Thoracic aorta (tissue), 2 donors: Measurements from ENCODE around the gene PECR. TPM values are rescaled to one million over a fixed set of nuclear protein-coding genes. Genes with fewer than 3 reads are reported as not detected.
"Not testable (repeated sequence)": the region's sequence is repeated elsewhere in the genome, so short reads cannot be mapped to it uniquely, and the experiment has no call there.

Source experiments
- ATAC-seq: fragments of 150-250 bp; one replicate; pipeline ENCODE4 v1.8.0; 2017; ENCODE audit warnings: low read depth; ENCODE audit not compliant: insufficient number of reproducible peaks, low FRiP score
- DNase-seq: peaks from one replicate; pipeline ENCODE4 v3.0.0-alpha.2; 2020; ENCODE audit warnings: low spot score
- H3K27ac ChIP-seq, 2 donors: fragments of 200-600 bp; sonication (generic); 1 replicate in 1 of 2; 2 replicates in 1 of 2; pipeline ENCODE4 v1.5.1; 2016; ENCODE audit warnings: mild to moderate bottlenecking in 2 of 2, moderate library complexity in 2 of 2
- H3K27me3 ChIP-seq: fragments of 200-600 bp; sonication (generic); replicated peaks from 2 replicates; pipeline ENCODE4 v1.6.0; 2016; ENCODE audit warnings: mild to moderate bottlenecking; ENCODE audit not compliant: insufficient read depth
- H3K36me3 ChIP-seq: fragments of 200-600 bp; sonication (generic); one replicate; pipeline ENCODE4 v1.5.1; 2016
- H3K4me1 ChIP-seq, 2 donors: fragments of 200-600 bp; sonication (generic); 1 replicate in 1 of 2; 2 replicates in 1 of 2; pipeline versions ENCODE4 v1.5.1 to v1.6.0; 2016; ENCODE audit warnings: low read depth in 2 of 2, mild to moderate bottlenecking in 1 of 2; ENCODE audit not compliant: control insufficient read depth in 1 of 2
- H3K4me3 ChIP-seq: fragments of 200-600 bp; sonication (generic); 2 replicates; pipeline ENCODE4 v1.5.1; 2016; ENCODE audit warnings: mild to moderate bottlenecking
- H3K9me3 ChIP-seq: fragments of 200-600 bp; sonication (generic); 2 replicates; pipeline ENCODE4 v1.5.1; 2016
- total RNA-seq, 2 donors: library from RNA; depleted of rRNA; stranded (reverse); fragments of >200 nt; gene quantifications; one replicate each; pipeline versions ENCODE4 v1.1.0 to v1.2.3, GENCODE V29; 2016
- TF ChIP-seq, protein P1 (sequence below): fragments of 200-600 bp; sonication (generic); IDR thresholded peaks from one replicate; pipeline ENCODE4 v1.5.1; 2019; ENCODE audit warnings: antibody characterized with exemption

The PECR gene
- total RNA-seq, 2 donors from 2014 or later = 2.8 to 7.3 TPM

DNA sequence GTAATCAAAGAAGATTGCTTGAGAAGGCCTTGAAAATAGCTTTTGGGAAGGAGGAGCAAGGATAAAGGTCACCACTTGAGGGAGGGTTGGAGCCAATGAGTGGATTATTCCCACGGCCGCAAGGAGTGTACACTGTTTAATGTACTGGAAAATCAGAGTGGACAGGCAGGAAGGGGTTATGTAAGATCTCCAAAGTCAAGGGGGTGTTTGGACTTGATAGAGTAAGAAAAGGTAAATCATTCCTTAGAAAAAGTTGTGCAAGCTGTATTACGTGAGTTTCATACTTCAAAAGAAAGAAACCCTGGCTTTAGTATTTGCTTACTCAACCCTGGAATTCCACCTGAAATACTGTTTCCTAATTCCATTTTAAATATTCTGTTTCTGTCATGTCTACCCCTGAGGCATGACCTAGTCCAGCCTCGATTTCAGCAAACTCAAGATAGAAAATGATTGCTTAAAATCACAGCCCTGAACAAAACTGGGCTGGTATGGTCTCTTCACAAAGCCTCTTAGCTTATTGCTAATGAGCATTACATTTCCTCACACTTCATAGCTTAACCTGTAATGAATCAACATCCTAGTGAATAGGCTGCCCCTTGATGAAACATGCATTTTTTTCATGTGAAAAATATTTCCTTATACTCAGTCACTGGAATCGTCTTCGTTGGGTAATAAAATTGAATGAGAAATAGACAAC is 69.3 kb downstream of the PECR start:
- Histone ChIP-seq H3K27ac (no peak overlapping the region), H3K4me3 (peak overlapping the region; percentile 93)
- ATAC-seq = no peak

DNA sequence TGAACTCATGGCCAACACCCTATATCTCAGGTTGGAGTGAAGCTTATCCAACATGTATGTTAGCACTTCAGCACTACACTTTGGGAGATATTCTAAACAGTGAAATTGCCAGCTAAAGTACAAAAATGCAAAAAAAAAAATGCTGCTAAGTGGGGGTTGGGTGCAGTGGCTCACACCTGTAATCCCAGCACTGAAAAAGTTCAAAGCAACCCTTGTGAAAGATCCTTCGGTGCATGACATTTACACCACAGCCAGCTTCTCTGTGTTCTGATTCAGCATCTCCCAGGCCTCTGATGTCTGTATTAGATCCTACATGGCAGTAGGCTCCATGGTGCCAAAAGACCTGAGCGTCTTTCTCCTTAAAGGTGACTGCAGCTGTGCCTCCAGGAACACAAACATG is 72.4 kb downstream of the PECR start:
- not testable (repeated sequence) for H3K4me3 ChIP-seq, H3K36me3 ChIP-seq, ATAC-seq, H3K27ac ChIP-seq, H3K27me3 ChIP-seq, H3K9me3 ChIP-seq, DNase-seq
- H3K4me1 ChIP-seq = peaks cover 8 to 15% of the 10 kb centered on the region in 2 donors

More for the DNA sequence above, 69.3 kb downstream of the PECR start:
- no peaks in the 10 kb centered on the region for H3K9me3 ChIP-seq
- TF ChIP-seq, protein P1, sequence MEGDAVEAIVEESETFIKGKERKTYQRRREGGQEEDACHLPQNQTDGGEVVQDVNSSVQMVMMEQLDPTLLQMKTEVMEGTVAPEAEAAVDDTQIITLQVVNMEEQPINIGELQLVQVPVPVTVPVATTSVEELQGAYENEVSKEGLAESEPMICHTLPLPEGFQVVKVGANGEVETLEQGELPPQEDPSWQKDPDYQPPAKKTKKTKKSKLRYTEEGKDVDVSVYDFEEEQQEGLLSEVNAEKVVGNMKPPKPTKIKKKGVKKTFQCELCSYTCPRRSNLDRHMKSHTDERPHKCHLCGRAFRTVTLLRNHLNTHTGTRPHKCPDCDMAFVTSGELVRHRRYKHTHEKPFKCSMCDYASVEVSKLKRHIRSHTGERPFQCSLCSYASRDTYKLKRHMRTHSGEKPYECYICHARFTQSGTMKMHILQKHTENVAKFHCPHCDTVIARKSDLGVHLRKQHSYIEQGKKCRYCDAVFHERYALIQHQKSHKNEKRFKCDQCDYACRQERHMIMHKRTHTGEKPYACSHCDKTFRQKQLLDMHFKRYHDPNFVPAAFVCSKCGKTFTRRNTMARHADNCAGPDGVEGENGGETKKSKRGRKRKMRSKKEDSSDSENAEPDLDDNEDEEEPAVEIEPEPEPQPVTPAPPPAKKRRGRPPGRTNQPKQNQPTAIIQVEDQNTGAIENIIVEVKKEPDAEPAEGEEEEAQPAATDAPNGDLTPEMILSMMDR = no peak
- DNase-seq = no peak
- H3K27me3 ChIP-seq = no peaks in the 10 kb centered on the region
- peaks cover 8 to 15% of the 10 kb centered on the region in 2 donors for H3K4me1 ChIP-seq
- no peaks in the 10 kb centered on the region for H3K36me3 ChIP-seq

GRCh38 chr2:216008387-216008786 is 73.2 kb downstream of the PECR start:
- TF ChIP-seq, protein P1 = no peak
- H3K27me3 ChIP-seq = no peaks in the 10 kb centered on the region
- DNase-seq (no peak), ATAC-seq (no peak)
- H3K4me3 ChIP-seq = no peak overlapping the region
- no peaks in the 10 kb centered on the region for H3K9me3 ChIP-seq
- H3K36me3 ChIP-seq = no peaks in the 10 kb centered on the region
- peaks cover 3 to 9% of the 10 kb centered on the region in 2 donors for H3K4me1 ChIP-seq
- H3K27ac ChIP-seq = no peak overlapping the region

- H3K4me3 ChIP-seq = no peak overlapping the region
- no peaks in the 10 kb centered on the region for H3K4me1 ChIP-seq
- DNase-seq (no peak), ATAC-seq (no peak)
- TF ChIP-seq, protein P1 = no peak
- no peak overlapping the region for H3K27ac ChIP-seq
- no peaks in the 10 kb centered on the region for H3K36me3 ChIP-seq
- no peaks in the 10 kb centered on the region for H3K27me3 ChIP-seq
- no peaks in the 10 kb centered on the region for H3K9me3 ChIP-seq
Observed at GRCh38 chr2:216006164-216006663, 75.4 kb downstream of the PECR start.

- ATAC-seq (no peak), DNase-seq (no peak)
- H3K36me3 ChIP-seq = no peaks in the 10 kb centered on the region
- no peak overlapping the region for H3K4me3 ChIP-seq
- H3K27ac ChIP-seq = no peak overlapping the region
- no peaks in the 10 kb centered on the region for H3K4me1 ChIP-seq
- H3K9me3 ChIP-seq = no peaks in the 10 kb centered on the region
- H3K27me3 ChIP-seq = no peaks in the 10 kb centered on the region
- TF ChIP-seq, protein P1 = no peak
Observed at GRCh38 chr2:216004697-216005283, 76.8 kb downstream of the PECR start.
